Neutrophil (primary cell): ENCODE measurements around the gene GMEB2.

Experiments
- H3K27ac ChIP-seq: fragments of 200-600 bp; sonication (generic); 2 replicates; pipeline ENCODE4 v1.5.1; 2016; ENCODE audit warnings: mild to moderate bottlenecking, moderate library complexity
- H3K27me3 ChIP-seq: fragments of 200-600 bp; sonication (generic); 2 replicates; pipeline ENCODE4 v1.6.0; 2016; ENCODE audit warnings: mild to moderate bottlenecking
- H3K36me3 ChIP-seq: fragments of 200-600 bp; sonication (generic); 2 replicates; pipeline ENCODE4 v1.5.1; 2017
- H3K4me1 ChIP-seq, 2 experiments: fragments of 200-600 bp in 1 of 2; sonication (generic) in 1 of 2; 1 replicate in 1 of 2; 2 replicates in 1 of 2; pipeline versions ENCODE4 v1.5.1 to v1.6.1; 2013 to 2016; ENCODE audit warnings: low read depth in 1 of 2, low read length in 1 of 2, mild to moderate bottlenecking in 1 of 2, moderate library complexity in 1 of 2; ENCODE audit not compliant: control insufficient read depth in 1 of 2, insufficient read depth in 1 of 2
- H3K4me3 ChIP-seq, 2 experiments: fragments of 200-600 bp in 1 of 2; sonication (generic) in 1 of 2; 1 replicate in 1 of 2; 2 replicates in 1 of 2; pipeline ENCODE4 v1.5.1; 2013 to 2016; ENCODE audit warnings: low read depth in 1 of 2, low read length in 1 of 2, mild to moderate bottlenecking in 1 of 2, moderate library complexity in 1 of 2
- H3K9me3 ChIP-seq: fragments of 200-600 bp; sonication (generic); 2 replicates; pipeline ENCODE4 v1.5.1; 2016
- TF ChIP-seq, protein P1 (sequence below): fragments of 200-600 bp; sonication (generic); IDR thresholded peaks from 2 replicates; pipeline ENCODE4 v1.5.1; 2016; ENCODE audit warnings: antibody characterized with exemption

GMEB2 gene

DNA sequence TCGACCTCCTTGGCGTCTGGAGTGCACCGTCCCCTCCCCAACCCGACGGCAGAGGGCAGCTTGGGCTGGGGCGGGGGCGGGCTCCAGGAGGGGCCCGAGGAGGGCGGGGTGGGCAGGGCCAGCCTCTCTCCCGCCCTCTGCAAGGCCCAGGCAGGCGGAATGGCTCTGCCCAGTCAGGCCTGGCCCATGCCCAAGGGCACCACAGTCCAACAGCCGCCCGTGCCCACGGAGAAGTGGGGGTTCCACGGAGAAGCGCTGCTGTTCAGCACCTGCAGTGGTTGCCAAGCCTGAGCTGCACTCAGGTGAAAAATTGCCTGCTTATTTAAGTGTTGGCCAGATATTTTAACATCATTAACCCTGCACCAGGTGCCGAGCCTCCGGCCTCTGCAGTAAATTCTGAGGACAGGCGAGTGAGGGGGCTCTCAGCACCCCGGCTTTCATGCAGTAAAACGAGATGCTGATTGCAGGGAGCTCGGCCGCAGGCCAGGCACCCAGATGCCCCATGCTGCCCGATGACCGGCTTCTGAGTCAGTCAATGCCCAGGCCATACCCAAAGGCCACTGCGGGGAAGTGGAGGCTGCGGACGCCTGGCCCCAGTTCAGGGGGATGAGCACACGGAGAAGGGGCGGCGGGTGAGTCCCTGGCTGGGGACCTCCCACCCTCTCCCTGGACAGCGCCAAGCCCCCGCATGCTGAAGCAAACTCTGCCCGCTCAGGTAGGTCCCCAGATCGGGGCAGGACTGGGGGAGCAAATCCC lies 79.0 kb downstream of the GMEB2 start, which contains the start of gene SRMS:
SRMS (minus strand) TSS at position 25 of the 756 bp plus-strand sequence. CDS start 286 bp downstream, outside the sequence.
- Histone ChIP-seq H3K4me3 (no peak within 1 kb of the TSS), H3K36me3 (no peaks in the 10 kb centered on the region), H3K4me1 (peaks cover 1% of the 10 kb centered on the region in 2 experiments), H3K27ac (no peak within 1 kb of the TSS), H3K27me3 (peaks cover 96% of the 10 kb centered on the region), H3K9me3 (no peaks in the 10 kb centered on the region)
- TF ChIP-seq, protein P1, sequence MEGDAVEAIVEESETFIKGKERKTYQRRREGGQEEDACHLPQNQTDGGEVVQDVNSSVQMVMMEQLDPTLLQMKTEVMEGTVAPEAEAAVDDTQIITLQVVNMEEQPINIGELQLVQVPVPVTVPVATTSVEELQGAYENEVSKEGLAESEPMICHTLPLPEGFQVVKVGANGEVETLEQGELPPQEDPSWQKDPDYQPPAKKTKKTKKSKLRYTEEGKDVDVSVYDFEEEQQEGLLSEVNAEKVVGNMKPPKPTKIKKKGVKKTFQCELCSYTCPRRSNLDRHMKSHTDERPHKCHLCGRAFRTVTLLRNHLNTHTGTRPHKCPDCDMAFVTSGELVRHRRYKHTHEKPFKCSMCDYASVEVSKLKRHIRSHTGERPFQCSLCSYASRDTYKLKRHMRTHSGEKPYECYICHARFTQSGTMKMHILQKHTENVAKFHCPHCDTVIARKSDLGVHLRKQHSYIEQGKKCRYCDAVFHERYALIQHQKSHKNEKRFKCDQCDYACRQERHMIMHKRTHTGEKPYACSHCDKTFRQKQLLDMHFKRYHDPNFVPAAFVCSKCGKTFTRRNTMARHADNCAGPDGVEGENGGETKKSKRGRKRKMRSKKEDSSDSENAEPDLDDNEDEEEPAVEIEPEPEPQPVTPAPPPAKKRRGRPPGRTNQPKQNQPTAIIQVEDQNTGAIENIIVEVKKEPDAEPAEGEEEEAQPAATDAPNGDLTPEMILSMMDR = no peak

DNA sequence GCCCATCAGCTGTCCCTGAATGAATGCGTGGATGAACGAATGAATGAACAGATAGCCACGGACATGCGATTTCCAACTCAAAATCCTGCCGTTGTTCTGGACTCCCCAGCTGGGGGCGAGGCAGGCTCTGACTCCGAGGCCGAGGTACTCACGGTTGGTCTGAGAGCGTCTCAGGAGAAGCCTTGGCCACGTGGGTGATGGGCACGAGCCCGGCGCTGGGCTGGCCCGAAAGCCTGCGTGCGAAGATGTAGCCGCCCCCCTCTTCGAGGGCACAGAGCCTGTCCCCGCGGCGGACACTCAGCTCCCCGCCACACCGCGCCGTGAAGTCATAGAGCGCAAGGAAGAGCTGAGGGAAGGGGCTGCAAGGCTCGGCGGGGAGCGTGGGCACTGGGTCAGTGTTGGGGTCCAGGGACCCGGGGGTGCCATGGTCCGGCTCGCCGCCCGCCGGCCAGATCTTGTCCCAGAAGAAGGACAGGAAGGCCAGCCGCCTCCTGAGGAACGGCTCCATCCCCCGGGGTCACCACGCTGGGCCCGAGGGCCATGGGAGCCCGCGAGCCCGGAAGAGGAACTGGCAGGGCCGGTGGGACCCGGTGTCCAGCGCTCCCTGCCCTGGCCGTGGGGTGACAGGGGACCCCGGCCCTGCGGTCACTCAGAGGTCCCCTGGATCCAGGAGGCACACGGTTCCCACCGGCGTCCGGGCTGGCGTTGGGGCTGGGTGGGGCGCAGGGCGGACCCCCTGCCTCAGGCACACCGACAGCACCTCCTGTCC lies 79.8 kb downstream of the GMEB2 start:
- H3K36me3 ChIP-seq = no peaks in the 10 kb centered on the region
- TF ChIP-seq, protein P1 = no peak
- H3K27ac ChIP-seq = no peak overlapping the region
- H3K4me3 ChIP-seq = no peak overlapping the region
- H3K4me1 ChIP-seq = no peaks in the 10 kb centered on the region
- H3K9me3 ChIP-seq = no peaks in the 10 kb centered on the region
- H3K27me3 ChIP-seq = peaks cover 92% of the 10 kb centered on the region

DNA sequence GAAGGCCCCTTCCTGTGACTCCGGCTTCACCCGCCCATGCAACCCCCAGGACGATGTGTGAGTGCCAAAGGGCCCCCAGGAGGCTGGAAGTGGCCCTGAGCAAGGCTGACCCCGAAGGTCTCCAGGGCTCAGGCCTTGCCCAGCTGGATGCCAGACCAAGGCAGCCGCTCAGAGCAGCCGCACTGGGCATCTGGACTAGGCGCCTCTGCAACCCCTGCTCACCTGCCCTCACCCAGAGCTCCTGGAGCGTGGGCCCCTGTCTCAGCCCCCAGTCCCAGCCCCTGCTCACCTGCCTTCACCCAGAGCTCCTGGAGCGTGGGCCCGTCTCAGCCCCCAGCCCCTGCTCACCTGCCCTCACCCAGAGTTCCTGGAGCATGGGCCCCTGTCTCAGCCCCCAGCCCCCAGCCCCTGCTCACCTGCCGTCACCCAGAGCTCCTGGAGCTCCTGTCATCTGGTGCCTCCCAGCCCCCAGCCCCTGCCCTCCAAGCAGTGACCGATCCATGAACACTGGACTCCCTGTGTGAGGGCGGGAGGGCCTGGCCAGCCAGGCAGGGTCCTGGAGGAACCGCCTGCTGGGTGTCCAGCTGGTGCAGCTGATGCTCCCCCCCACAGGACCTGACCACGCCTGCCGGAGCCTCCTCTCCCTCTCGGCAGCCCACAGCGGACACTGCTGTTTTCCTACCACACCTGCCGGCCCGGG lies 80.5 kb downstream of the GMEB2 start:
- TF ChIP-seq, protein P1 = no peak
- Histone ChIP-seq H3K36me3 (no peaks in the 10 kb centered on the region), H3K27ac (no peak overlapping the region)

DNA sequence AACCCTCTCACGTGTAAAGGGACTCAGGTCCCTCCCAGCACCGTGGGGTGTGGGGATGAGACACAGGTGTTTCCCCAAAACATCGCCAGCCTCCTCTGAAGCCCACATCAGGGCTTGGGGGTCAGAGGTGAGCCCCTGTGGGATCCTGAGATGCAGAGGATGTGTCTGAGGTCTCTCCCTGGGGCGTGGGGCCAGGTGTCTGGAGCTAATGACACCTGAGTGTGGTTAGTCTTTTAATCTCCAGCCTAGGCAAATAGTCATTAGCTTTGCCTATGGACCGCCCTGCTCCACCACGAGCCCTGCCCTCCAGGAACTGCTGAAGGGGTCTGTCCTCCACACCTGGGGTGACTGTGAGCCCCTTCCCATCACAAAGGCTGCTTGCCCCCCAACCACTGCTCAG lies 81.1 kb downstream of the GMEB2 start:
- Histone ChIP-seq H3K36me3 (no peaks in the 10 kb centered on the region), H3K4me3 (no peak overlapping the region), H3K27me3 (peaks cover 79% of the 10 kb centered on the region), H3K9me3 (no peaks in the 10 kb centered on the region), H3K4me1 (no peaks in the 10 kb centered on the region), H3K27ac (no peak overlapping the region)
- TF ChIP-seq, protein P1 = no peak

More for the DNA sequence above, 80.5 kb downstream of the GMEB2 start:
- Histone ChIP-seq H3K4me1 (no peaks in the 10 kb centered on the region), H3K9me3 (no peaks in the 10 kb centered on the region), H3K27me3 (peaks cover 85% of the 10 kb centered on the region), H3K4me3 (no peak overlapping the region)

DNA sequence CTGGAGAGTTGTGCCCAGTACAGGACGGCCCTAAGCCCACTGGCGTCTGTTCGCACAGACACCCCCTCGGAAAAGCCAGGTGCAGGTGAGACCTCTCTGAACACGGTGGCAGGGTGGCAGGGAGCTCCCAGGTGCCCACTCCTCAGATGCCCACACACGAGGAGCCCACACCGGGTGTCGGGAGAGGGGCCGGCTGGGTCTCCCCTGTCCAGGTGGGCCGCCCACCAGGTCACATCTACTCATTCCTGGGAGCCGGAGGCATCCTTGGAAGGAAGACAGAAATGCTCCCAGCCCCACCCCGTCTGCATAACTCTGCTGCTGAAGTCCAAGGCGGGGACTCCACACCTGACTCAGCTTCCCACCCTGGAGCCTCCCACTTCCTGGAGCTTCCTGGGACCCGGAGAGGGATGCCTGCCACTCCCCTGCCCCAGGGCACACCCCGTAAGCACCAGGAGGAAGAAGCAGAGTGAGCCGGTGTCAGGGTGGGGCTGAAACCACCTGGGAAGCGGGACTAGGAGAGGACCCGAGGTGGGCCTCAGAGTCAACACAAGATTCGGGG lies 81.9 kb downstream of the GMEB2 start:
- Histone ChIP-seq H3K4me1 (no peaks in the 10 kb centered on the region), H3K9me3 (no peaks in the 10 kb centered on the region), H3K27ac (no peak overlapping the region), H3K4me3 (no peak overlapping the region), H3K27me3 (peaks cover 78% of the 10 kb centered on the region), H3K36me3 (no peaks in the 10 kb centered on the region)
- TF ChIP-seq, protein P1 = no peak
